Stimulated activated CD4-positive, alpha-beta T cell treated with anti-CD3 and anti-CD28 coated beads, Interleukin-15, amount 100 ng/mL, for 1 hour (primary cell): ENCODE results near the gene PPARG.

Source experiments
- DNase-seq, 2 donors: peaks; one replicate each; pipeline ENCODE4 v3.0.0-alpha.2; 2020; ENCODE audit warnings: low read depth in 1 of 2, low spot score in 1 of 2

PPARG gene

DNA sequence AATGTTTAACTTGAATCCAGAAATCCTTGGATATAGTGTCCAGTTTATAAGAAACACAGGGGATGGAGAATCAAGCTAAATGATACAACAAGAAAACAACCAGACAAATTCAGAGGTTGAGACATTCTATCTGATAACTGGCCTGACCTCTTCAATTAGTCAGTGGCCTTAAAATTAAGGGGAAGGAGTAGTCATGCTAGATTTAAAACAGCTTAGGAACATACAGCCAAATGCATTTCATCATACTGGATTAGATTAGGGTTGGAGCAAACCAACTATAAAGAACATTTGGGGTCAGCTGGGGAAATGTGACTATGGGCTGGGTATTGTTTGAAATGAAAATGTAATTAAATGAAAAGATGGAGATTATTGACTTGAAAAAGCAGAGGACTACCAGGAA is 53.3 kb downstream of the PPARG start:
- no peak for DNase-seq

DNA sequence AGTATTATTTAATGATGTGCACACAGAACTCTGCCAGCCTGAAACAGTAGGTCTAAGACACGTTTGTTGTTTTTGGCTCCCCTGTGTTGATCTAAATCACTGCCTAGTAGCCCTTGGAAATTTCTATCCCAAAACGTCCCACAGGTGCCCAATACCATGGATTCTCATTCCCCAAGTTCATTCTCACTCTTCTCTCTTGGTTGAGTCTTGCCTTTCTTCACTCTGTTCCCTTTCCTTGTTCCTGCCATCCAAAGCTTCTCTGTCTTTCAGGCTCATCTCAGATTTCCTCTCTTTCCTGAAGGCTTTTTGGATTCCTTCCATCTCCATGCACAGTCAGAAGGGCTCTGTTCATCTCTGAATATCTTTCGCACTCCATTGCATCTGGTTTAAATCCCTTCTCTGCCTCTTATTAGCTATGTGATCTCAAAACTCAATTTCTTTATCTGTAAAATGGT is 54.2 kb downstream of the PPARG start:
- no peak for DNase-seq

DNA sequence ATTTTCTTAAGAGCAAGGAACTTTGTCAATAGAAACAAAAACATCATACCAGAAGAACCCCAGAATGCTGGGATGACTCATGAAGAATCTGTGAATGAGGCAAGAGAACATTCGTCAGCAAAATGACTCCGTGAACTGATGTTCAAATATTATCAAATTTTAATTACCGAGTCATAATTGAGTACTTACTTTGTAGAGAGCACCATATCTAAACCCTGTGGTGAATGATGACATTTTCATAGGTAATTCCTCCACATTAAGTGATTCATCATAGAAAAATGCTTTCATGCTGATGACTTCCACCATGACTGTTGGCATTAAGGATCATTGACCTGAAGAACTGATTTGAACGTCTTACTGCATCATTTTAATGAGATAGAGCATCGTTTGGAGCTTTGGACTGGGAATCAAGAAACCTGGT is 56.3 kb downstream of the PPARG start:
- no peak for DNase-seq

DNA sequence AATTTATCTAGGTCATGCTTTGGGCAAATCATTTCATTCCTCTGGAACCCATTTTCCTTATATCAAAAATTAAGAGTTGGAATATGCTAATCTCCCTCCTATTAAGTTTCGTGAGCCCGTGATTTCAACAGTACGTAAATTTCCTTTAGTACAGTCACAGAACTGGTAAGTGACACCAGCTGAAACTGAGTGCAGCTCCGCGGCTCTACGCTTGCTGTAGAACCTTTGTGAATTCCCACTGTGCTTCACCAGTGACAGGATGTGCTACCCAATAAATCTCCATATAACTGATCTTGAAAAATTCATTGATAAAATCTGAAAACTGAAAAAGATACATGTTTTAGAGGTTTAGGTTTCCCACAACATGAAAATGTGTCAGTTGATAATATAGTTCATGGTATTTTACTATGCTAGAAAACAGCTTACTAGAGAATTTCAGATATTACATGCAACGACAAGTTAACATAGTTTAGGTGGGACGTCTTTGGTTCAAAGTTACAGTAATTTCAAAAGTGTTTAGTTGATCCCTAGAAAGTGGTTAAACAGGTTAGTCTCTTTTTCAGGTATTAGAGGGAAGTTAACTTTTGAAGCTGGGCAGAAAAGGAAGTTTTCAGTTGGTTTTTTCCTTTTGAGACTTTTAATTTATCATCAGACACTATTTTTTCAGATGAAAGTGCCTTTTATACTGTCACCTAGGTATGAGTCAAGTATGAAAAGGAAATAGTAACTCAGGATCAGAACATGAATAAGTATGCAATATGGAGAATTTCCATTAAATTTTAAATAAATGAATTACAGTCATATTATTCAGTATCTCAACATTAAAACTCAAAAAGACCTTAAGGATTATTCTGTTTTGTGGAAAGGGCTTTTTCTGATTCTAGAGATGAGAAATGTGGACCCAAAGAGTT is 57.0 kb downstream of the PPARG start:
- DNase-seq = no peak

DNA sequence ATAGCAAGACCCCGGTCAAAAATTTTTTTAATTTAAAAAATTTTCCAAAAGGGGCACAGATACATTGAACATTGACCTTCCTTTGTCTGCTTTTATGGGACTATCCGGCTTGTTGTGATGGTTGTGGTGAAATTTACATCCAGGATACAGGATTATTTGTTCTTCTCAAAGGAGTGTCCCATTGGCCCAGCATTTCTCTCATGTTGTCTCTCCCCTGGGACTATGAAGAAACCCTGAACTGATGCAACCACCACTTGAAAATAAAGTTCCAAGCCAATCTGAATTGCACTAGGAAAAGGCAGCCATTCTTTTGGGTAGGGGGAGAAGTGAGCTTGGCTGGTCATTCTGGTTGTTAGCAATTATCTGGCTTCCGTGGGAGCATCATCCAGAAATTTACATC is 58.4 kb downstream of the PPARG start:
- DNase-seq = no peak

DNA sequence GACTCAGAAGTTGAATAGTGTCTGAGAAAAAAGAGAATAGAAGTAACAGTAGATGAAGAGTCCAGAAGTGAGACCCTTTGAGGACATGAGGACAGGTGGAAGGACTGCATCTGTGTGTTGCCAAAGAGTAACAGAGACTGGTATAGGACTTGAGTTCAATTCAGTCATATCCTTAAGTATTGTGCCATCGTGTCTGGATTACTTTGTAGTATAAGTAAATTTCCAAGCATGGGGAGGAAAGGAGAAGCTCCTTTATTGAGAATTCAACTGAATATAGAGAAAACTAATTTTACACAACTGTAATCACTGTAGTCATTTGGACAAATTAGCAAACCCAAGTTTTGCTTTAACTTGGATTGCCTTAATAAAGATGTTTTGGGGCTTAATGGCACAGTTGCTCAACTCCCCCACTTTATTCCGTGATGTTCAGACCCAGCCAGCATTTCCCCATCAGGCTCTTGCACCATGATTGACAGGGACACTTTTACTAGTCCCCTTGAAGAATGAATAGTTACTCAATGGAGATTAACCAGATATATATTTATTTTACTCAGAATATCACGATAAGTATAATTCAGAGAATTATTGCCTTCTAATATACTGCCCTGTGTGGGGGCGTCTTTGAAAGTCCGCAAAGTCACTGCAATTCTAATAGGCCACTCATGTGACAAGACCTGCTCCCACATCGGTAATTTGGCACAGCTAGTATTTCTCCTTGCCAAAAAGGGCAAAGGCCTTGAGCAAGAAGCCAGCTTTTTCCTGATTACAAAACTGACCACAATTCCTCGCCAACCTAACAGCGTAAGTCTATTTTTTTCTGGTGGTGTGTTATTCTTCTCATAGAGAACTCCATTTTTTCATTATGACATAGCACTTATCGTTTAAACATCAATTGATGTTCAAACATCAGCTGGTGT is 61.3 kb downstream of the PPARG start:
- DNase-seq = no peak

DNA sequence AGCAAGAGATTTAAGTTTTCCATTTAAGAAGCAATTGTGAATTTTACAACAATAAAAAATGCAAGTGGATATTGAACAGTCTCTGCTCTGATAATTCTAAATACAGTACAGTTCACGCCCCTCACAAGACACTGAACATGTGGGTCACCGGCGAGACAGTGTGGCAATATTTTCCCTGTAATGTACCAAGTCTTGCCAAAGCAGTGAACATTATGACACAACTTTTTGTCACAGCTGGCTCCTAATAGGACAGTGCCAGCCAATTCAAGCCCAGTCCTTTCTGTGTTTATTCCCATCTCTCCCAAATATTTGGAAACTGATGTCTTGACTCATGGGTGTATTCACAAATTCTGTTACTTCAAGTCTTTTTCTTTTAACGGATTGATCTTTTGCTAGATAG is 62.3 kb downstream of the PPARG start:
- DNase-seq = no peak

DNA sequence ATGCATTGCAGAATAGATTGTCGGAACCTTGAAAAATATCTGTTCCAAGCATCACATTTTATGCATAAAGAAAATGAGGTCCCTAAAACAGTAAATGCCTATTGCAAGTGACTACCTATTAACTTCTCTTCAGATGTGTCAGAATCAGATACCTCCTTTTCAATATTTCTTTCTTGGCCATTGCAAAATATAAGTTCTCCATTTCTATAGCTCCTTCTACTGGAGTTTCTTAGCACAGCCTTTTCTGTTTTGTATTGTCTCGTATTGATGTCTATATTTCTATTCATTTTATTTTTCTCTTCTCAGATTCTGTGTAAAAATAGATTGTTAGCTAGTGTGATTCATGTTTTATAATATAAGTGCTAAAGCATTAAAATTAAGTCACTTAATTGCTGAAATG is 63.4 kb downstream of the PPARG start:
- DNase-seq = no peak

DNA sequence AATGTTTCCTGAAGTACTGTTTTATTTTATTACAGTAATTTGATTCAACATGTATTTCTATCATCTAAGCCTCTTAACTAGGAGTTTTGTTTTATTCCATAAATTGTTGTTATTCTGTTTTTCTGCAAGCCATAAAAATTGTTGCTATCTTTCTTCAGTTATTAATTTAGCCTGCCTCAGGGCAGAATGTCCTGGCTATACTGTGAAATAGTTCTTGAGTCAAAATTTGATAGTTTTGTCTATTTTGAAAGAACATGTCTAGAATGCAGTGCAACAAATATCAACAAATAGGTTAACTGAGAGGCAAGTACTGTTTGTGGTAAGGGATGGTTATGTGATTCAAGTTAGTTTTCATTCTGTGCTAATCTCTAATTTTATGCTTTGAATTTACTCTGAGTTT is 63.9 kb downstream of the PPARG start:
- no peak for DNase-seq

DNA sequence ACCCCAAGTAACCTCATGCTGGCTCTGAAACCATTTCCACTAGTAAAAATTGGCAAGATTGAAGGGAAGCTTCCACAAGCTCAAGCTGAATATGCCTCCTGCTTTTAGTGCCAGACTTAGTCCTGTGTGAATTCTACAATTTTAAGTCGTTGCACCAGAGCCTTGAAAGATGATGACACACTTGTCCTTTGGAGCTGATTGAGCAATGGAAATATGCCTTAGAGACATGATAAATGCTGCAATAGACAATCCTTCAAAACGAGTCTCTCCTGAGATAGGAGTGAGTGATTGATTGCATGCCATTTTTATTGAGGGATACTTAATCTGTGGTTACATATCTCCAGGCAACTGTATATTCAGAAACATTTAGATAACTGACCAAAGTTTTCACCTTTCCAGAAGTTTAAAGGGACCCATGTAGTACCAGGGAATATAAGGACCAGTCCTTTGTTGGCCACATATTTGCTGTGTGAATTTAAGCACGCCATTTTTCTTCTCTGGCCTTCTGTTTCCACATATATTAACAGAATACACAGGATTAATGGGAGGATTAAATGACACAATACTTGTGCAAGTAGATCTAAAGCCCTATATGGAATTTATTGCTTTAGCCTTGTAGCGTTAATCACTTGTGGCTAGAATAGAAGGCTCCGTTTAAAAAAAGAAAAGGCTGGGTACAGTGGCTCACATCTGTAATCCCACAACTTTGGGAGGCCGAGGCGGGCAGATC is 65.1 kb downstream of the PPARG start:
- no peak for DNase-seq

DNA sequence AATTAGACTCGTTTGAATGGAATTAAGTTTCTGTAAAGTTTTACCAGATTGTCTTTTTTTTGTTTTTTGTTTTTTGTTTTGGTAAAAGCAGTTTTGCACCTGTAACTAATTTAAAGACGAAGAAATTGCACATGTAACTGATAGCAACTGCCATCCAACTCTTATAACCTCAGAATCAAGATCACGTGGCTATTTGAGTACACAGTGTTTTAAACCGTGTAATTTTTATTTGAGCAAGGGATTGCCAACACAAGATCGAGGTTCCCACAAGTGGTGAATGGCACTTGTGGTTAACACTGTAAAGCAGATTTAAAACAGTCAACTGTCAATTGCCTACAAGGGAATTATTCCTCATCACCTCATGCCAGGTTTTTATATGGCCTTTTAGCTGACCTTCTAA is 67.3 kb downstream of the PPARG start:
- no peak for DNase-seq

DNA sequence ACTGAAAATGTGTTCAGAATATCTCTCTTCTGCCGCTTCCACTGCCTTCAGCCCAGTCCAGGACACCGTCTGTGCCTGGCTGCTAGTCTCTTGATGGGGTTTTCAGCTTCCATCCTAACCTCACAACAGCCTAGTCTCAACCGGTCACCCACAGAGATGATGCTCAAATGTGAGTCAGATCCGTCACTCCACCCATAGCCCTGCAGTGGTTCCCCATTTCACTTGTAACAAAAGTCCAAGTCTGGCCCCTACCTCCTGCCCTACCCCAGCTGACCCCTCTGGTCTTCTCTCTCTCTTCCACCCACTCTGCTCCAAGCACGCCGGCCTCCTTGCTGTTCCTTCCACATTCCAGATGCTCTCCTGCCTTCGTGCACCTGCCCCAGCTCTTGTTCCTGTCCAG is 68.1 kb downstream of the PPARG start:
- no peak for DNase-seq

DNA sequence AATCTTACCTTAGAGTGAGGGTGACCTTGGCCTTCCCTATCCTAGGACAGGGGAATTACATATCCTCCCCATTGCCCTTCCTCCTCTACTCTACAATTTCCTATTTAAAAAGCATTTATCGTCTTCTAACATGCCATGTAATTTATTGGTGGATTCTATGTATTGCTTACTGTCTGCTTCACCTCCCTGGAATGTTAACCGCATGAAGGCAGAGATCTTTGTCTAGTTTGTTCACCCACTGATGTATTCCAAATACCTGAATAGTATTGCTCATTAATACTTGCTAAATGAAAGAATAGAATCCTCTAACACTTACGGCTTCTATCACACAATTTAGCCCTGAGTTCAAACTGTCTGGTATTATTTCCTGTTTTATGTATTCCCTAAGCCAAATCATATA is 68.6 kb downstream of the PPARG start:
- DNase-seq = no peak

DNA sequence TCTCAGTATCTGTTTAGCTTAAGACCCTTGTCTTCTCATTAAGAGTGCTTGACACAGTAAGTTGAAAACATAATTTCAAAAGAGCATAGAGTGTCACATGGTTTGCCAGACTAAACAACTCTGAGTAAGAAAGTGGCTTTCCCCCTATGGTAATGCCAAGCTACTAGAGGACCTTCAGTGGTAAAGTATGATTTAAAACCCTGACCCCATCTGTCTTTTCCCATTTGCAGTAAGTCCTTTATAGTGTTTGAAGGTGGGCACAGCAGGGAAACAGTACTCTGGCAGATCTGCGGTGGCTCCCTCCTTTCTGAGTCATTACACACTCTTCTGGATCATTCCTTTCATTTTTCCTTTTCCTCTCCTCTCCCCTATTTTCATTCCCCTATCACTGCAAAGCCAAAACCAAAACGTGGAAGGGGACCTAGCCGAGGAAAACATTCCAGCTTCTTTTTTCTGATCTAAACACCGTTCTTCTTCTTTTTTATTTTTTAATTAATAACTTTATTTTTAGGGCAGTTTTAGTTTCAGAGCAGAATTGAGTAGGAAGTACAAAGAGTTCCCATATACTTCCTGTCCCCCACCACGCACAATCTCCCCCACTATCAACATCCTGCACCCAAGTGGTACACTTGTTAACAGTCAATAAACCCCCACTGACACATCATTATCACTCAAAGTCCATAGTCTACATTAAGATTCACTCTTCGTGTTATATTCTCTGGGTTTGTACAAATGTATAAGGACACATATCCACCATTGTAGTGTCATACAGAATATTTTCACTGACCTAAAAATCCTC is 74.7 kb downstream of the PPARG start:
- no peak for DNase-seq

DNA sequence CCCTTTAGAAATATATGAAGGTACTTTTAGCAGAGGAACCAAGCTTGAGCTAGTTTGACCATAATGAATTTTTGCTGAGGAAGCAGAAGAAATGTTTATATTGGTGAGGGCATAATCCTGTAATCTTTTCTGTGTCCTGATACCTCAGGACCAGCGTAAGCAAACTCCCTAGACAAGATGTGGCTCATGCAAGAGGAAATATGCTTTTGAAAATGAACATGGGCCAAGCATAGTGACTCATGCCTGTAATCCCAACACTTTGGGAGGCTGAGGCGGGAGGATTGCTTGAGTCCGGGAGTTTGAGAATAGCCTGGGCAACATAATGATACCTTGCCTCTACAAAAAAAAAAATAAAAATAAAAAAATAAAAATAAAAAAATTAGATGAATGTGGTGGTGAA is 78.5 kb downstream of the PPARG start:
- DNase-seq = no peak

DNA sequence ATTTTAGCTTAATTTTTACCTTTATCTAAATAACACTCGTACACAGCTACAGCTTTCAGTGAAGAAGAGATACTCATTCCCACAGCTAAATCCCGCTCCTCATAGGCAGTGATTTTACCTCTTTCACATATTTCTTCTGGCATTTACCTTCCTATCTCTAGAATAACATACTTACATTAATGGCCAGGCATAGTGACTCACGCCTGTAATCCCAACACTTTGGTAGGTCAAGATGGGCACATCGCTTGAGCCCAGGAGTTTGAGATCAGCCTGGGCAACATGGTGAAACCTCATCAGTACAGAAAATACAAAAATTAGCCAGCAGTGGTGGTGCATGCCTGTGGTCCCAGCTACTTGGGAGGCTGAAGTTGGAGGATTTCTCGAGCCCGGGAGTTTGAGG is 80.2 kb downstream of the PPARG start:
- no peak for DNase-seq

DNA sequence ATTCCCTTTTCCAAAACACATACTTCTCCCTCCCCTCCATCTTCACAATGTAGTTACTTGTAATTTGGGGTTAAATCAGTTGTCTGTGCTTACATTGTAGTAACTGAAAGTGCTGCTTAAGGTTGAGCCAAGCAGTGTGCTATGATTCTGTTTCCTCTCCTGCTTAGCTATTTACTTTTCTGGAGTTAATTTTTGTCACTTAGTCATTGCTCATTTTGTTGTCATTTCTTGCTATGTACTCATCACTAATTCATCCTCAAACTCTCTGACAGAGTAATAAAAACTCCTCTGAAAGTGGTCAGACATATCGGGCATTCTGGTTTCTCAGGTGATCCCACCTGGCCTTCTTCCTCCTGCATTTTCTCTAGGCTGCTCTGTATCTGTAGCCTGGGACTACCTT is 80.7 kb downstream of the PPARG start:
- DNase-seq = no peak

DNA sequence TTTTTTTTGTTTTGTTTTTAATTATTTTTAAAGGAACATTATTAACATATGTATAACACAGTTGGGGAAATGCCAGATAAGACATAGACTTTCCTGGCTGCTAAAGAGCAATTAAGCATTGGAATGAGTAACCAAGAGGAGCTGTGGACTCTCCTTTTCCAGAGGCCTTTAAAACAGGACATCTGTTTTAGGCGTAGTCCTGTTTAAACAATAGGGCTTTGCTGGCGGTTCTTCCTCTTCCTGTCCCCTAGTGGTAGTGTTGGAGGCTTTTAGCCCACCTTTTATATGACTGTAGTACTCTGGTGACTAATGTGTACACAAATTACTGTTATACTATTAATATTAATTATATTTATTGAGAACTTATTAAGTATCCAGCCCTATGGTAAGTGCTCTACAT is 81.9 kb downstream of the PPARG start:
- DNase-seq = no peak

DNA sequence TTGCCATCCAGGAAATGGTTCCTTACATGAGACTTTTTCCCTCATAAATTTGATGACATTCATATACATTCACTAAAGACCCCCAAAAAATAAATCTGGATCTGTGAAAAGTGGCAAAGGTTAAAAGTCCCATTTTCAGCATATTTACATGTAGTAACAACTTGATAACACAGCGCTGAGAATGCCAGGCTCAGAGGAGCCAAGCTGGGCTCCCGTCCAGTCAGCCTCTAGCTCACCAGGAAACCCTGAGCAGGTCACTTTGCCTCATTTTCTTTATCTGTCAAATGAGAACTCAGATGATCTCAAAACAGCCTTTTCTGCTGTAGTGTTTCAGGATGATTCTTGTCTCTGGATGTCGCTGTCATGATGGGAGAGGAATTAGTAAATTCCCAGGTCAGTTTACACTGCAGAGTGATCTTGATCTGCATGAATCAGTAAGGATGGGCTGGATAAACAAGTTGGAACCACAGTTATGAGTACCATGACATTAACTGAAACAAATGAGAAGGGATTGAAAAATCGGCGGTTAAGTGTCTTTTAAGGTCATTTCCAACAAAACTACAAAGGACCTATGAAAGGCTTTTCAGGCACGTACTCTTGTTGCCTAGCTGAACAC is 82.8 kb downstream of the PPARG start:
- no peak for DNase-seq

DNA sequence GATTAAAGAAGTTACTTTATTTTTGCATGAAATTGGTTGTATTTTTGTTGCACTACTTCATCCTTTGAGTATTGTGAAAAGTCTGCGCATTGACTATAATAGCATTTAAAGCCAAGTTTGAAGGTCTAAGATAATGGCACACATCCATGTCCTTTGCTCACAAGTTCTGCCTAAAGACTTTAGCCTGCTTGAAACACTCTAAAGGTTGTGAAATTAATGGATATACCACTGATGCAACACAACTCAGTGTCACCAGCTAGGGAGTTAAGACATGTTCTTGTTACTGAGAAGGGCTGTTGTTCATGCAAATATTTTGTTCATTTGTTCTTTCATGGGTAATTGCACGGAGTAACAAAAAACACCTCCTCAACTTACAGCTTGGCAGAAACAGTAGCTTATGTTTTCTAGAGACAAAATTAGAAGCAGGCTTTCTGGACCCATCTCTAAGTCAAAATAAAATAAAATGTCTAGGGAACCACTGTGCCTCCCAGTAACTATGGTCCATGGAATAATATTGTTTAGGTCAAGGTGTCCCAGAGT is 83.9 kb downstream of the PPARG start:
- no peak for DNase-seq
